ENCODE measurements around the gene DNAJB6. TPM values are rescaled to one million over a fixed set of nuclear protein-coding genes. Genes with fewer than 3 reads are reported as not detected.

The DNAJB6 gene
- total and polyA plus RNA-seq, 9 donors = 79.0 to 154 (median 89.2) TPM

- Histone ChIP-seq H3K4me3 (no peak overlapping the region), H3K4me1 (ENCODE audit: insufficient read depth) (peaks cover 4% of the 10 kb centered on the region), H3K27me3 (no peaks in the 10 kb centered on the region), H3K36me3 (no peaks in the 10 kb centered on the region), H3K9me3 (no peaks in the 10 kb centered on the region), H3K27ac (no peak overlapping the region)
- intact Hi-C loops (cut with DNase I) = no loop called here
- no peak for DNase-seq
- TF ChIP-seq POLR2A (IDR thresholded peaks at IDR 0.05) (no peak), CTCF (IDR thresholded peaks at IDR 0.05) (no peak), EP300 (IDR thresholded peaks at IDR 0.05) (no peak)
- 95 to 97% (median 95%) methylated on average over 5 of the region's 5 CpGs for WGBS, 3 donors
Observed at GRCh38 chr7:157383868-157384267, 47.1 kb downstream of the DNAJB6 start.

GRCh38 chr7:157384301-157384700 is 47.5 kb downstream of the DNAJB6 start:
- TF ChIP-seq POLR2A (IDR thresholded peaks at IDR 0.05) = no peak
- no peak for TF ChIP-seq EP300 (IDR thresholded peaks at IDR 0.05)
- TF ChIP-seq CTCF (IDR thresholded peaks at IDR 0.05) = no peak
- Histone ChIP-seq H3K4me1 (ENCODE audit: insufficient read depth) (peaks cover 4% of the 10 kb centered on the region), H3K9me3 (no peaks in the 10 kb centered on the region), H3K4me3 (no peak overlapping the region), H3K36me3 (no peaks in the 10 kb centered on the region), H3K27me3 (no peaks in the 10 kb centered on the region), H3K27ac (no peak overlapping the region)
- intact Hi-C loops (cut with DNase I) = no loop called here
- no peak for DNase-seq
- 54 to 66% (median 62%) methylated on average over 9 of the region's 9 CpGs for WGBS, 3 donors

DNA sequence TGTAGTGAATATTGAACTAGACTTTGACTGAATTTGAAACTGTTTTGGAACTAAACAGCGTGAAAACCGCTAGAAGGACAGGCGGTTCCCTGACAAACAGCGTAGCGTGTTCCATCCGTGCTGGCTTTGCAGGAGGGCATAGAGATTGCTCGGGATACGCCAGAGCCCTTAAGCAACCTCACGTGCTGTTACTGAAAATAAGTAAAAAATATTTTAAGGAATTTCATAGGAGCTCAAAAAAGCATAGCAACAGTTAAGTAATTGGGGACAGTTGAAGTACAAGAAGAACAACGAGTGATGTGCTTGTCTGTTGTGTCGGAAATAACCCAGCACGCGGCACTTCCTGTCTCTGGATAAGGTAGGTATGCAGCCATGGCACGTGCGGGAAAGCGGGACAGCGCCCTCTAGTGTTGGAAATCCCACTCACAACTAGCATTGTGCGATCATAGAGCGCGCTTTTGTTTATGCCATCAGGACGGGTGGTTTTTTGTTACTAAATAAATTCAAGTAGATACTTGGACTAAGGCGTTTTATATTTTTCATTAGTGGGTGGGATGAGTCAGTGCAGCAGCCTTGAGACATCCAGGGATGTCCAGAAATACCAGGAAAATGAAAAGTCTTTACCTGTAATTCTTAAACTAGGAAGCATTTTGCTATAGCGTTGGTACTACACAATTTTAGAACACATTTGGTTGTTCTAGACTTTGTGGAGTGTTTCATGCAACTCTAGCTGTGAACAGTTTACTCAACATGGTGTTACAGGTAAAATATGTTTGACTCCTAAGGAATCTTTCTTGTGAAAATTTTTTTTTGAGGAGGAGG is 50.4 kb downstream of the DNAJB6 start:
- H3K9me3 ChIP-seq = no peaks in the 10 kb centered on the region
- H3K27me3 ChIP-seq = no peaks in the 10 kb centered on the region
- no peaks in the 10 kb centered on the region for H3K36me3 ChIP-seq
- TF ChIP-seq CTCF (IDR thresholded peaks at IDR 0.05) (peak; percentile 64 to 83 (median 68)), EP300 (IDR thresholded peaks at IDR 0.05) (no peak)
- peak; percentile 80 to 90 (median 84) for DNase-seq
- WGBS, 3 donors = 17 to 34% (median 25%) methylated on average over 23 of the region's 23 CpGs
- H3K27ac ChIP-seq = no peak overlapping the region
- peaks cover 3% of the 10 kb centered on the region for H3K4me1 ChIP-seq (ENCODE audit: insufficient read depth)
- intact Hi-C loops (cut with DNase I) = no loop called here
- no peak overlapping the region for H3K4me3 ChIP-seq

DNA sequence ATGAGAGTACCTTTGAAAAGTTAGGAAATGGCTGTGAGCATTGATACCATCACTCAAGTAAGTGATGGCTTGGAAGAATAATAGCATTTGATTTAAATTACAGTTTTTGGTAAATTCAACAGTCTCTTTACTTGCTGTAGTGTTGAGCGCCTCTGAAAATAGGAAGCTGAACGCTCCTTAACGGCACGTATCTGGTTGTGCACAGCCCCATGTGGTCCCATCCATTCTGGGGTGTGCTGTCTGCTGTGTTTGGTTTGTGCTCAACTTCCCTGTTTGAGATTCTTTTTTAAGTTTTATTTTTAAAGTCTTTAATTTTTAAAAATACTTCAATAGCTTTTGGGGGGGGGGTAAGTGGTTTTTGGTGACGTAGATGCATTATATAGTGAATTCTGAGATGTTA is 51.5 kb downstream of the DNAJB6 start:
- Histone ChIP-seq H3K36me3 (no peaks in the 10 kb centered on the region), H3K27ac (no peak overlapping the region), H3K9me3 (no peaks in the 10 kb centered on the region), H3K4me1 (ENCODE audit: insufficient read depth) (peaks cover 3% of the 10 kb centered on the region), H3K27me3 (no peaks in the 10 kb centered on the region), H3K4me3 (no peak overlapping the region)
- TF ChIP-seq CTCF (IDR thresholded peaks at IDR 0.05) = no peak
- TF ChIP-seq EP300 (IDR thresholded peaks at IDR 0.05) = no peak
- no peak for TF ChIP-seq POLR2A (IDR thresholded peaks at IDR 0.05)
- intact Hi-C loops (cut with DNase I) = no loop called here
- DNase-seq = no peak
- 93 to 97% (median 97%) methylated on average over 5 of the region's 5 CpGs for WGBS, 3 donors
